Caco-2 (cell line): Measurements from ENCODE around the gene BDH1. TPM values are rescaled to one million over a fixed set of nuclear protein-coding genes. Genes with fewer than 3 reads are reported as not detected.

Experiments
- BruUV-seq: library from RNA; stranded (reverse); fragments of 400-500 nt; replicated peaks from 2 replicates; lab custom pipeline; 2021; lab: Mats Ljungman, UMichigan
- CTCF ChIA-PET: fragments of 300-600 bp; sonication (Branson Sonifier 250); formaldehyde crosslinking; loops from one replicate; lab custom pipeline; 2022; ENCODE audit warnings: antibody characterized with exemption; lab: Charles Lee
- POLR2A ChIA-PET: fragments of 300-600 bp; sonication (Branson Sonifier 250); formaldehyde crosslinking; loops from one replicate; lab custom pipeline; 2022; ENCODE audit warnings: antibody characterized with exemption; lab: Charles Lee
- DNase-seq, 2 experiments: peaks; one replicate each; pipeline versions ENCODE4 v3.0.0 to v3.0.0-alpha.2; 2020 to 2022
- H3K27me3 ChIP-seq: replicated peaks from 2 replicates; pipeline ENCODE4 v1.6.0; 2011; ENCODE audit warnings: low read length; ENCODE audit not compliant: control insufficient read depth, insufficient read depth
- H3K36me3 ChIP-seq: 2 replicates; pipeline ENCODE4 v1.5.1; 2011; ENCODE audit warnings: low read length; ENCODE audit not compliant: control insufficient read depth, insufficient read depth
- H3K4me1 ChIP-seq: fragments of 250-450 bp; sonication (Bioruptor Pico); 2 replicates; pipeline ENCODE4 v1.5.1; 2020; ENCODE audit warnings: mild to moderate bottlenecking
- H3K4me3 ChIP-seq: 2 replicates; pipeline ENCODE4 v1.5.1; 2011; ENCODE audit warnings: low read depth, mild to moderate bottlenecking, control low read depth, low read length
- H3K9me3 ChIP-seq: fragments of 250-450 bp; sonication (Bioruptor Pico); 2 replicates; pipeline ENCODE4 v1.5.1; 2020; ENCODE audit warnings: mild to moderate bottlenecking, moderate library complexity
- H3K27ac Mint-ChIP-seq: one replicate; pipeline ENCODE4 v1.8.0; 2022; ENCODE audit warnings: mixed read lengths; ENCODE audit not compliant: unreplicated experiment
- H3K27me3 Mint-ChIP-seq: one replicate; pipeline ENCODE4 v1.8.0; 2022; ENCODE audit warnings: mixed read lengths; ENCODE audit not compliant: insufficient read depth, unreplicated experiment
- H3K36me3 Mint-ChIP-seq: one replicate; pipeline ENCODE4 v1.8.0; 2022; ENCODE audit warnings: mild to moderate bottlenecking, mixed read lengths; ENCODE audit not compliant: insufficient read depth, unreplicated experiment
- H3K4me1 Mint-ChIP-seq: one replicate; pipeline ENCODE4 v1.8.0; 2022; ENCODE audit warnings: low read depth, mixed read lengths; ENCODE audit not compliant: unreplicated experiment
- H3K4me3 Mint-ChIP-seq: one replicate; pipeline ENCODE4 v1.8.0; 2022; ENCODE audit warnings: mild to moderate bottlenecking, moderate library complexity, mixed read lengths; ENCODE audit not compliant: unreplicated experiment
- H3K9me3 Mint-ChIP-seq: one replicate; pipeline ENCODE4 v1.8.0; 2022; ENCODE audit warnings: mixed read lengths; ENCODE audit not compliant: unreplicated experiment
- intact Hi-C: fragments of 100-400 bp; cut with micrococcal nuclease; formaldehyde crosslinking; loops from one replicate; pipeline ENCODE4 v1.10.0; 2022; ENCODE audit not compliant: unreplicated experiment
- total RNA-seq: library from RNA; stranded (reverse); gene quantifications from 2 replicates; pipeline ENCODE4 v1.2.3, GENCODE V29; 2022
- TF ChIP-seq, protein P1 (sequence below), 2 experiments: fragments of 200-600 bp in 1 of 2; IDR thresholded peaks; 1 replicate in 1 of 2; 2 replicates in 1 of 2; pipeline versions ENCODE4 v1.5.1 to v1.8.0; 2011 to 2022; ENCODE audit warnings: antibody characterized with exemption in 1 of 2, control low read depth in 1 of 2, inconsistent platforms in 1 of 2, low read depth in 1 of 2, low read length in 1 of 2, mild to moderate bottlenecking in 1 of 2, moderate library complexity in 1 of 2; ENCODE audit not compliant: insufficient read depth in 1 of 2, severe bottlenecking in 1 of 2, unreplicated experiment in 1 of 2

BDH1 gene
- total RNA-seq, 1 experiment from 2014 or later = 41.8 TPM

DNA sequence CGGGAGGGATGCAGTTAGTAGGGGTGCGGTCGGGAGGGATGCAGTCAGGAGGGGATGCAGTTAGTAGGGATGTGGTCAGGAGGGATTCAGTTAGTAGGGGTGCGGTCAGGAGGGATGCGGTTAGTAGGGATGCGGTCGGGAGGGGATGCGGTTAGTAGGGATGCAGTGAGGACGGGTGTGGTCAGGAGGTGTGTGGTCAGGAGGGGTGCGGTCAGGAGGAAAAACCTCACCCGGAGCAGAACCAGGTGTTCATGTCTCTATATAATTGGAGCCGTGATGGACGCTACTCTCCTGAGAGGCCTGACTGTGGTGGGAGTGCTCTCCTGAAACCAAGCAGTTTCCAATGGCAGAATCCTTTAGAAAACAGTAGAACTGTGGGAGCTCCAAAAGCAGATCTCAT, 95.8 kb downstream of the BDH1 start:
- ChIA-PET CTCF (no interaction called here), POLR2A (no interaction called here)
- Mint-ChIP-seq H3K27me3 (no peaks in the 10 kb centered on the region), H3K4me1 (peaks cover 19% of the 10 kb centered on the region), H3K36me3 (peaks cover 10% of the 10 kb centered on the region), H3K27ac (no peak overlapping the region), H3K9me3 (no peaks in the 10 kb centered on the region), H3K4me3 (no peak overlapping the region)
- Histone ChIP-seq H3K27me3 (no peaks in the 10 kb centered on the region), H3K4me3 (no peak overlapping the region), H3K36me3 (no peaks in the 10 kb centered on the region; the same call in 1 of the 2 replicates), H3K4me1 (peaks cover 22% of the 10 kb centered on the region), H3K9me3 (no peaks in the 10 kb centered on the region)
- intact Hi-C loops = no loop called here
- TF ChIP-seq, protein P1, sequence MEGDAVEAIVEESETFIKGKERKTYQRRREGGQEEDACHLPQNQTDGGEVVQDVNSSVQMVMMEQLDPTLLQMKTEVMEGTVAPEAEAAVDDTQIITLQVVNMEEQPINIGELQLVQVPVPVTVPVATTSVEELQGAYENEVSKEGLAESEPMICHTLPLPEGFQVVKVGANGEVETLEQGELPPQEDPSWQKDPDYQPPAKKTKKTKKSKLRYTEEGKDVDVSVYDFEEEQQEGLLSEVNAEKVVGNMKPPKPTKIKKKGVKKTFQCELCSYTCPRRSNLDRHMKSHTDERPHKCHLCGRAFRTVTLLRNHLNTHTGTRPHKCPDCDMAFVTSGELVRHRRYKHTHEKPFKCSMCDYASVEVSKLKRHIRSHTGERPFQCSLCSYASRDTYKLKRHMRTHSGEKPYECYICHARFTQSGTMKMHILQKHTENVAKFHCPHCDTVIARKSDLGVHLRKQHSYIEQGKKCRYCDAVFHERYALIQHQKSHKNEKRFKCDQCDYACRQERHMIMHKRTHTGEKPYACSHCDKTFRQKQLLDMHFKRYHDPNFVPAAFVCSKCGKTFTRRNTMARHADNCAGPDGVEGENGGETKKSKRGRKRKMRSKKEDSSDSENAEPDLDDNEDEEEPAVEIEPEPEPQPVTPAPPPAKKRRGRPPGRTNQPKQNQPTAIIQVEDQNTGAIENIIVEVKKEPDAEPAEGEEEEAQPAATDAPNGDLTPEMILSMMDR (IDR thresholded peaks at IDR 0.05; ENCODE audit: insufficient read depth in 1 of 2, low read depth in 1 of 2, low read length in 1 of 2, severe bottlenecking in 1 of 2, unreplicated experiment in 1 of 2) = no peak
- no peak for DNase-seq
- BruUV-seq = no TSS peak

Other genes with a start within 250 kb of the BDH1 start
- gene RUBCN, start 180.9 kb upstream of the BDH1 start, total RNA-seq = 10.6 and 14.5 TPM in 2 replicates
- gene FYTTD1, start 193.9 kb upstream of the BDH1 start, total RNA-seq = 39.5 and 41.6 TPM in 2 replicates
- gene LRCH3, start 235.3 kb upstream of the BDH1 start, total RNA-seq = 38.7 and 51.8 TPM in 2 replicates